IMR-90 (cell line): ENCODE results near the gene ASPHD2. TPM values are rescaled to one million over a fixed set of nuclear protein-coding genes. Genes with fewer than 3 reads are reported as not detected.

Source experiments
- ATAC-seq: fragments of 200-7000 bp; cut with Tn5 transposase; 2 replicates; pipeline ENCODE4 v1.9.1; 2020; ENCODE audit warnings: low read depth, mild to moderate bottlenecking, moderate library complexity
- BruUV-seq: library from RNA; stranded (reverse); fragments of 400-500 nt; replicated peaks from 2 replicates; lab custom pipeline; 2021; lab: Mats Ljungman, UMichigan
- CTCF ChIA-PET: fragments of 300-600 bp; formaldehyde crosslinking; extraction: SDS; loops from one replicate; lab custom pipeline; 2021; ENCODE audit warnings: antibody characterized with exemption; lab: Yijun Ruan, JAX
- POLR2A ChIA-PET: fragments of 300-600 bp; sonication (Branson Sonifier 250); formaldehyde crosslinking; loops from one replicate; lab custom pipeline; 2022; ENCODE audit warnings: antibody characterized with exemption; ENCODE audit not compliant: unreplicated experiment; lab: Charles Lee
- DNase-seq: peaks from one replicate; pipeline ENCODE4 v3.0.0; 2013
- H2AFZ ChIP-seq: replicated peaks from 2 replicates; pipeline ENCODE3; 2013; ENCODE audit warnings: low read length, mild to moderate bottlenecking; ENCODE audit not compliant: poor library complexity
- H2AK5ac ChIP-seq: 2 replicates; pipeline ENCODE4 v1.6.1; 2013; ENCODE audit warnings: low read depth, low read length, inconsistent platforms
- H2AK9ac ChIP-seq: replicated peaks from 2 replicates; pipeline ENCODE3; 2013; ENCODE audit warnings: mild to moderate bottlenecking, low read depth, low read length, moderate library complexity; ENCODE audit not compliant: poor library complexity
- H2BK120ac ChIP-seq: 2 replicates; pipeline ENCODE4 v1.6.1; 2013; ENCODE audit warnings: low read depth, low read length, inconsistent platforms
- H2BK15ac ChIP-seq: 3 replicates; pipeline ENCODE4 v1.6.1; 2013; ENCODE audit warnings: low read depth, low read length, inconsistent platforms
- H2BK20ac ChIP-seq: 2 replicates; pipeline ENCODE4 v1.6.1; 2013; ENCODE audit warnings: low read depth, mild to moderate bottlenecking, inconsistent platforms, low read length, moderate library complexity
- H2BK5ac ChIP-seq: 2 replicates; pipeline ENCODE4 v1.6.1; 2013; ENCODE audit warnings: mild to moderate bottlenecking, low read depth, low read length, inconsistent platforms; ENCODE audit not compliant: poor library complexity, severe bottlenecking
- H3K14ac ChIP-seq: replicated peaks from 2 replicates; pipeline ENCODE4 v1.6.1; 2013; ENCODE audit warnings: low read depth, low read length, inconsistent platforms
- H3K18ac ChIP-seq: 2 replicates; pipeline ENCODE4 v1.6.1; 2013; ENCODE audit warnings: low read depth, low read length, control low read depth
- H3K23ac ChIP-seq: 2 replicates; pipeline ENCODE4 v1.6.1; 2013; ENCODE audit warnings: low read depth, low read length, inconsistent platforms
- H3K27ac ChIP-seq: 2 replicates; pipeline ENCODE4 v1.5.1; 2013; ENCODE audit warnings: mild to moderate bottlenecking, control low read depth, low read length; ENCODE audit not compliant: insufficient read depth
- H3K27me3 ChIP-seq: 2 replicates; pipeline ENCODE4 v1.6.1; 2013; ENCODE audit warnings: low read length; ENCODE audit not compliant: control insufficient read depth, insufficient read depth
- H3K36me3 ChIP-seq: 2 replicates; pipeline ENCODE4 v1.6.1; 2013; ENCODE audit warnings: low read length, mixed read lengths; ENCODE audit not compliant: control insufficient read depth, insufficient read depth
- H3K4ac ChIP-seq: 2 replicates; pipeline ENCODE4 v1.6.1; 2013; ENCODE audit warnings: low read depth, low read length, inconsistent platforms
- H3K4me1 ChIP-seq: 2 replicates; pipeline ENCODE4 v1.6.1; 2013; ENCODE audit warnings: low read length, mixed read lengths; ENCODE audit not compliant: control insufficient read depth, insufficient read depth
- H3K4me2 ChIP-seq: 2 replicates; pipeline ENCODE4 v1.6.1; 2013; ENCODE audit warnings: low read depth, mild to moderate bottlenecking, control low read depth, low read length, moderate library complexity
- H3K4me3 ChIP-seq: 2 replicates; pipeline ENCODE4 v1.5.1; 2013; ENCODE audit warnings: low read depth, mild to moderate bottlenecking, control low read depth, low read length, moderate library complexity; ENCODE audit not compliant: insufficient read depth
- H3K56ac ChIP-seq: 2 replicates; pipeline ENCODE4 v1.6.1; 2013; ENCODE audit warnings: low read length, inconsistent platforms; ENCODE audit not compliant: insufficient read depth; ENCODE audit errors: extremely low read depth
- H3K79me1 ChIP-seq, 2 experiments: 2 replicates each; pipeline ENCODE4 v1.6.1; 2013; ENCODE audit warnings: low read length in 2 of 2, inconsistent platforms in 1 of 2, low read depth in 1 of 2
- H3K9ac ChIP-seq: 2 replicates; pipeline ENCODE4 v1.6.1; 2013; ENCODE audit warnings: low read depth, low read length, control low read depth
- H3K9me1 ChIP-seq: 2 replicates; pipeline ENCODE4 v1.6.1; 2013; ENCODE audit warnings: low read length, inconsistent platforms; ENCODE audit not compliant: insufficient read depth
- H3K9me3 ChIP-seq: 2 replicates; pipeline ENCODE4 v1.6.1; 2013; ENCODE audit warnings: low read length; ENCODE audit not compliant: control insufficient read depth, insufficient read depth
- H4K20me1 ChIP-seq: 2 replicates; pipeline ENCODE4 v1.6.1; 2013; ENCODE audit warnings: low read length, inconsistent platforms; ENCODE audit not compliant: insufficient read depth
- H4K5ac ChIP-seq: 2 replicates; pipeline ENCODE4 v1.6.1; 2013; ENCODE audit warnings: mild to moderate bottlenecking, low read depth, low read length, control low read depth
- H4K8ac ChIP-seq, 2 experiments: 2 replicates each; pipeline ENCODE4 v1.6.1; 2013; ENCODE audit warnings: low read depth in 2 of 2, low read length in 2 of 2, control low read depth in 1 of 2, inconsistent platforms in 1 of 2
- H4K91ac ChIP-seq: 2 replicates; pipeline ENCODE4 v1.6.1; 2013; ENCODE audit warnings: low read depth, low read length, inconsistent platforms; ENCODE audit not compliant: insufficient read depth
- BHLHE40 ChIP-seq: fragments of 150-350 bp; IDR thresholded peaks from 2 replicates; pipeline ENCODE4 v1.6.1; 2016; ENCODE audit warnings: mild to moderate bottlenecking, low read depth, low read length
- CEBPB ChIP-seq: IDR thresholded peaks from 2 replicates; pipeline ENCODE4 v1.6.1; 2012; ENCODE audit warnings: low read depth, low read length, improper control_type of control experiment
- CHD1 ChIP-seq: IDR thresholded peaks from 2 replicates; pipeline ENCODE4 v1.6.1; 2012; ENCODE audit warnings: low read depth, low read length, improper control_type of control experiment
- FOS ChIP-seq: fragments of 150-350 bp; IDR thresholded peaks from 2 replicates; pipeline ENCODE4 v1.6.1; 2016; ENCODE audit warnings: low read depth, low read length
- MAFK ChIP-seq: IDR thresholded peaks from 2 replicates; pipeline ENCODE4 v1.6.1; 2012; ENCODE audit warnings: low read depth, low read length, improper control_type of control experiment
- MAZ ChIP-seq: IDR thresholded peaks from 2 replicates; pipeline ENCODE4 v1.6.1; 2012; ENCODE audit warnings: low read depth, mild to moderate bottlenecking, low read length, improper control_type of control experiment, moderate library complexity, borderline replicate concordance
- MXI1 ChIP-seq: IDR thresholded peaks from 2 replicates; pipeline ENCODE4 v1.6.1; 2012; ENCODE audit warnings: low read depth, mild to moderate bottlenecking, low read length, moderate library complexity, borderline replicate concordance
- NFE2L2 ChIP-seq: fragments of 150-350 bp; IDR thresholded peaks from 2 replicates; pipeline ENCODE4 v1.6.1; 2016; ENCODE audit warnings: low read depth, mild to moderate bottlenecking, low read length
- POLR2A ChIP-seq: IDR thresholded peaks from 2 replicates; pipeline ENCODE4 v1.6.1; 2012; ENCODE audit warnings: mild to moderate bottlenecking, low read depth, low read length
- RAD21 ChIP-seq: IDR thresholded peaks from 2 replicates; pipeline ENCODE4 v1.6.1; 2012; ENCODE audit warnings: low read length, improper control_type of control experiment
- RCOR1 ChIP-seq: IDR thresholded peaks from 2 replicates; pipeline ENCODE4 v1.6.1; 2012; ENCODE audit warnings: mild to moderate bottlenecking, low read length, improper control_type of control experiment; ENCODE audit not compliant: insufficient replicate concordance
- RFX5 ChIP-seq: IDR thresholded peaks from 2 replicates; pipeline ENCODE4 v1.8.0; 2012; ENCODE audit warnings: low read depth, mild to moderate bottlenecking, low read length, moderate library complexity
- SMC3 ChIP-seq: fragments of 150-350 bp; IDR thresholded peaks from 2 replicates; pipeline ENCODE4 v1.6.1; 2016; ENCODE audit warnings: low read depth, mild to moderate bottlenecking, antibody characterized with exemption, low read length, moderate library complexity
- USF2 ChIP-seq: fragments of 150-350 bp; IDR thresholded peaks from 2 replicates; pipeline ENCODE4 v1.6.1; 2017; ENCODE audit warnings: mild to moderate bottlenecking, antibody characterized with exemption, low read length, low read depth
- WGBS, 2 experiments: methylation state at CpG; one replicate each; pipeline versions ENCODE4 v1.1.5 to v1.1.7; 2013; ENCODE audit warnings: missing lambda C conversion rate in 2 of 2; ENCODE audit not compliant: insufficient read length in 1 of 2; ENCODE audit errors: extremely low coverage in 2 of 2; 5-methylcytosine and 5-hydroxymethylcytosine counted together
- dilution Hi-C: fragments of 300-500 bp; cut with HindIII; formaldehyde crosslinking; loops from one replicate; pipeline ENCODE4 v1.14.3; 2018; ENCODE audit warnings: low sequenced_read_pairs; ENCODE audit not compliant: unreplicated experiment
- in situ Hi-C: fragments of 300-500 bp; cut with MboI; formaldehyde crosslinking; loops from 3 replicates; pipeline ENCODE4 v1.14.3; 2019; ENCODE audit warnings: low sequenced_read_pairs, inconsistent platforms, mixed read lengths
- intact Hi-C: fragments of 100-400 bp; cut with micrococcal nuclease; formaldehyde crosslinking; loops from 2 replicates; pipeline ENCODE4 v1.10.0; 2022
- polyA plus RNA-seq, 3 experiments: library from polyadenylated mRNA; depleted of rRNA; stranded (reverse); fragments of >200 nt; gene quantifications; 2 replicates each; pipeline ENCODE4 v1.2.3, GENCODE V29; 2012; ENCODE audit warnings: low replicate concordance in 1 of 3
- total RNA-seq: library from RNA; depleted of rRNA; stranded (reverse); fragments of >200 nt; gene quantifications from 2 replicates; pipeline ENCODE4 v1.2.3, GENCODE V29; 2012
- TF ChIP-seq, protein P1 (sequence below): fragments of 150-350 bp; IDR thresholded peaks from 2 replicates; pipeline ENCODE4 v1.6.1; 2016; ENCODE audit warnings: low read depth, mild to moderate bottlenecking, low read length, moderate library complexity, borderline replicate concordance
- TF ChIP-seq, protein P2 (sequence below): conservative IDR thresholded peaks from 2 replicates; pipeline ENCODE4 v1.5.1; 2012; ENCODE audit warnings: mild to moderate bottlenecking, low read depth, low read length, improper control_type of control experiment

The ASPHD2 gene
- total and polyA plus RNA-seq, 2 of the 4 experiments (the other 2 are of a cell fraction) = 1.3 to 1.4 TPM

DNA sequence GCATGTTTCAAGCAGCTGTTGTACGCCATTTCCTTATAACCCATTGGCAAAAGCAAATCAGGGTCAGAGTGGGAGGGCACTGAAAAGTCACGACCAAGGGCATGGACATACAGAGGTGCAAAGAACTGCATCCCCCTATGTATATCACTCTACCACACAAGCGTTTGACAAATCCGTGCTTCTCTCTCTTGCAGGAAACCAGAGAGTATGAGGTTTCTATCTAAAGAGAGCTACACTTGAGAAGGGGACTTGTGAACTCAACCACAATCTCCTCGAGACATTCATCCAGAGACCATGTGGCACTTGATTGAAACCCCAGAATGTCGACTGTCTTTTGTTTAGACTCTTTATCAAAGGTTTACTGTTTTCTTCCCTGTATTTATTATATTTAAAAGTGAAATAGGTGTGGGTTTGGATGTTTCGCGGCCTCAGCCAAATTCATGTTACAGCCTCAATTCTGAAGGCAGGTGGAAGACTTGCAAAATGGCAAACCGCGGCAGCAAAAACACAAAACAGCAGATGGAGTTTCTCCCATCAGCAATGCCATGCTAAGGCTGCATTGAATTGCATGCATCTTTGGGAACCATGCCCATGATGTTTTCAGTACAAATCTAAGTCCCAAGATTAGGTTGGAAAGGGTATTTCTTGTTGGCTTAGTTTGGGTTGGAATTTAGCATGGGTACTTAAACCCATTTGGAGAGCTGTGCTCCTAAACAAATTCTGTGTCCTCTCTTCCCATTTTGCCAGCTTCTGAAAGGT lies 48.8 kb upstream of the ASPHD2 start:
- no peaks in the 10 kb centered on the region for H3K4me1 ChIP-seq
- H3K9me1 ChIP-seq = no peaks in the 10 kb centered on the region
- H3K4me3 ChIP-seq = no peak overlapping the region
- BruUV-seq = no TSS peak
- H3K27me3 ChIP-seq = peaks cover 19% of the 10 kb centered on the region
- no peak overlapping the region for H2AK5ac ChIP-seq
- no peak overlapping the region for H2BK5ac ChIP-seq
- no peak overlapping the region for H4K5ac ChIP-seq
- intact Hi-C loops = no loop called here
- H2BK20ac ChIP-seq = no peak overlapping the region
- ChIA-PET POLR2A (no interaction called here), CTCF (interaction anchor here (1.9 kb wide), 1 partner anchor 13 kb away, joined by 4 read pairs; no protein-coding TSS in a partner anchor)
- DNase-seq = no peak
- dilution Hi-C loops = no loop called here
- in situ Hi-C loops = no loop called here
- H3K23ac ChIP-seq = no peak overlapping the region
- H2AK9ac ChIP-seq = no peak overlapping the region
- no CpG with 5 or more reads among the region's 10 CpGs for WGBS, 2 experiments
- no peak overlapping the region for H3K9ac ChIP-seq
- no peak overlapping the region for H3K4ac ChIP-seq
- H3K79me1 ChIP-seq = no peaks in the 10 kb centered on the region
- H4K91ac ChIP-seq = no peak overlapping the region
- H3K9me3 ChIP-seq = no peaks in the 10 kb centered on the region
- no peak overlapping the region for H4K8ac ChIP-seq
- ATAC-seq = no peak
- TF ChIP-seq FOS (no peak), CHD1 (no peak), POLR2A (no peak), USF2 (no peak), RAD21 (no peak), MAFK (no peak), RFX5 (no peak), RCOR1 (no peak), NFE2L2 (no peak), MXI1 (no peak), CEBPB (no peak), SMC3 (no peak), BHLHE40 (no peak), MAZ (no peak)
- TF ChIP-seq, protein P1, sequence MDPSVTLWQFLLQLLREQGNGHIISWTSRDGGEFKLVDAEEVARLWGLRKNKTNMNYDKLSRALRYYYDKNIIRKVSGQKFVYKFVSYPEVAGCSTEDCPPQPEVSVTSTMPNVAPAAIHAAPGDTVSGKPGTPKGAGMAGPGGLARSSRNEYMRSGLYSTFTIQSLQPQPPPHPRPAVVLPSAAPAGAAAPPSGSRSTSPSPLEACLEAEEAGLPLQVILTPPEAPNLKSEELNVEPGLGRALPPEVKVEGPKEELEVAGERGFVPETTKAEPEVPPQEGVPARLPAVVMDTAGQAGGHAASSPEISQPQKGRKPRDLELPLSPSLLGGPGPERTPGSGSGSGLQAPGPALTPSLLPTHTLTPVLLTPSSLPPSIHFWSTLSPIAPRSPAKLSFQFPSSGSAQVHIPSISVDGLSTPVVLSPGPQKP = no peak
- TF ChIP-seq, protein P2, sequence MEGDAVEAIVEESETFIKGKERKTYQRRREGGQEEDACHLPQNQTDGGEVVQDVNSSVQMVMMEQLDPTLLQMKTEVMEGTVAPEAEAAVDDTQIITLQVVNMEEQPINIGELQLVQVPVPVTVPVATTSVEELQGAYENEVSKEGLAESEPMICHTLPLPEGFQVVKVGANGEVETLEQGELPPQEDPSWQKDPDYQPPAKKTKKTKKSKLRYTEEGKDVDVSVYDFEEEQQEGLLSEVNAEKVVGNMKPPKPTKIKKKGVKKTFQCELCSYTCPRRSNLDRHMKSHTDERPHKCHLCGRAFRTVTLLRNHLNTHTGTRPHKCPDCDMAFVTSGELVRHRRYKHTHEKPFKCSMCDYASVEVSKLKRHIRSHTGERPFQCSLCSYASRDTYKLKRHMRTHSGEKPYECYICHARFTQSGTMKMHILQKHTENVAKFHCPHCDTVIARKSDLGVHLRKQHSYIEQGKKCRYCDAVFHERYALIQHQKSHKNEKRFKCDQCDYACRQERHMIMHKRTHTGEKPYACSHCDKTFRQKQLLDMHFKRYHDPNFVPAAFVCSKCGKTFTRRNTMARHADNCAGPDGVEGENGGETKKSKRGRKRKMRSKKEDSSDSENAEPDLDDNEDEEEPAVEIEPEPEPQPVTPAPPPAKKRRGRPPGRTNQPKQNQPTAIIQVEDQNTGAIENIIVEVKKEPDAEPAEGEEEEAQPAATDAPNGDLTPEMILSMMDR = no peak
- no peak overlapping the region for H2BK15ac ChIP-seq
- no peak overlapping the region for H3K27ac ChIP-seq
- H2AFZ ChIP-seq = no peak overlapping the region
- no peaks in the 10 kb centered on the region for H4K20me1 ChIP-seq
- H3K14ac ChIP-seq = no peak overlapping the region
- no peak overlapping the region for H3K18ac ChIP-seq
- no peak overlapping the region for H3K56ac ChIP-seq
- H3K36me3 ChIP-seq = no peaks in the 10 kb centered on the region
- H3K4me2 ChIP-seq = no peak overlapping the region
- no peak overlapping the region for H2BK120ac ChIP-seq
